Esophagus muscularis mucosa (tissue), 4 donors: ENCODE measurements around the gene CNTNAP1. TPM values are rescaled to one million over a fixed set of nuclear protein-coding genes. Genes with fewer than 3 reads are reported as not detected.

Experiments used
- DNase-seq: peaks from one replicate; pipeline ENCODE4 v3.0.0-alpha.2; 2017; ENCODE audit errors: extremely low spot score
- H3K27ac ChIP-seq, 4 donors: fragments of 200-600 bp; sonication (generic); replicated peaks in 1 of 4; 1 replicate in 3 of 4; 2 replicates in 1 of 4; pipeline ENCODE4 v1.5.1; 2016 to 2019; ENCODE audit warnings: mild to moderate bottlenecking in 1 of 4
- H3K27me3 ChIP-seq, 4 donors: fragments of 200-600 bp; sonication (generic); one replicate each; pipeline versions ENCODE4 v1.5.1 to v1.6.0; 2016 to 2019
- H3K36me3 ChIP-seq, 4 donors: fragments of 200-600 bp; sonication (generic); one replicate each; pipeline ENCODE4 v1.5.1; 2016 to 2019
- H3K4me1 ChIP-seq, 4 donors: fragments of 200-600 bp; sonication (generic); one replicate each; pipeline ENCODE4 v1.5.1; 2016 to 2019
- H3K4me3 ChIP-seq, 4 donors: fragments of 200-600 bp; sonication (generic); 1 replicate in 2 of 4; 2 replicates in 2 of 4; pipeline ENCODE4 v1.5.1; 2016 to 2019; ENCODE audit warnings: mild to moderate bottlenecking in 4 of 4, moderate library complexity in 1 of 4
- H3K9me3 ChIP-seq, 4 donors: fragments of 200-600 bp; sonication (generic); 1 replicate in 3 of 4; 2 replicates in 1 of 4; pipeline ENCODE4 v1.5.1; 2016 to 2019
- CTCF ChIP-seq, 3 experiments: fragments of 200-600 bp in 2 of 3; fragments of 450-650 bp in 1 of 3; sonication (generic) in 2 of 3; IDR thresholded peaks; one replicate each; pipeline ENCODE4 v1.5.1; 2017 to 2019; ENCODE audit warnings: antibody characterized with exemption in 3 of 3, mild to moderate bottlenecking in 2 of 3, moderate library complexity in 1 of 3
- EP300 ChIP-seq: sonication (generic); formaldehyde crosslinking; IDR thresholded peaks from one replicate; pipeline ENCODE4 v1.6.1; 2017; ENCODE audit warnings: antibody characterized with exemption
- POLR2A ChIP-seq: fragments of 450-650 bp; IDR thresholded peaks from one replicate; pipeline ENCODE4 v1.6.1; 2017; ENCODE audit warnings: antibody characterized with exemption, moderate library complexity, mild to moderate bottlenecking, low read depth
- POLR2AphosphoS5 ChIP-seq, 2 donors: sonication (generic); formaldehyde crosslinking; IDR thresholded peaks; one replicate each; pipeline ENCODE4 v1.6.1; 2017; ENCODE audit warnings: antibody characterized with exemption in 2 of 2
- WGBS: methylation state at CpG from one replicate; pipeline ENCODE4 v1.1.5; 2018; 5-methylcytosine and 5-hydroxymethylcytosine counted together
- intact Hi-C: fragments of 100-400 bp; cut with DNase I; formaldehyde crosslinking; loops from one replicate; pipeline ENCODE4 v1.15.1; 2023
- total RNA-seq, 4 donors: library from RNA; depleted of rRNA; stranded (reverse); fragments of >200 nt; gene quantifications; one replicate each; pipeline versions ENCODE4 v1.1.0 to v1.2.1, GENCODE V29; 2016

CNTNAP1 gene
- total RNA-seq, 4 donors from 2014 or later: 4.7 to 13.2 (median 6.2) TPM

- no peak for DNase-seq
- Histone ChIP-seq H3K27ac (peak overlapping the region; percentile 82 to 97 (median 92)), H3K4me3 (peak overlapping the region; percentile 62 to 89 (median 82)), H3K36me3 (peaks cover 0 to 11% (median 0%) of the 10 kb centered on the region in 4 donors), H3K4me1 (peaks cover 31 to 49% (median 42%) of the 10 kb centered on the region in 4 donors), H3K9me3 (no peaks in the 10 kb centered on the region), H3K27me3 (no peaks in the 10 kb centered on the region)
- intact Hi-C loops: no loop called here
- WGBS: 45% methylated on average over 10 of the region's 10 CpGs
- TF ChIP-seq CTCF (IDR thresholded peaks at IDR 0.05): peak in 1 of 3 experiments; percentile 25
- no peak for TF ChIP-seq POLR2A
Measured at GRCh38 chr17:42743595-42744282, 61.4 kb downstream of the CNTNAP1 start.

GRCh38 chr17:42744283-42744805 lies 62.0 kb downstream of the CNTNAP1 start:
- TF ChIP-seq POLR2AphosphoS5 (IDR thresholded peaks at IDR 0.05) (no peak), EP300 (no peak), CTCF (IDR thresholded peaks at IDR 0.05) (no peak), POLR2A (no peak)
- intact Hi-C loops: no loop called here
- peaks cover 37 to 55% (median 47%) of the 10 kb centered on the region in 4 donors for H3K4me1 ChIP-seq
- H3K36me3 ChIP-seq: peaks cover 0 to 11% (median 0%) of the 10 kb centered on the region in 4 donors
- peak; percentile 94 for DNase-seq
- 3% methylated on average over 28 of the region's 32 CpGs for WGBS
- peak overlapping the region; percentile 62 to 89 (median 82) for H3K4me3 ChIP-seq
- peak overlapping the region; percentile 82 to 97 (median 92) for H3K27ac ChIP-seq
- H3K27me3 ChIP-seq: no peaks in the 10 kb centered on the region
- H3K9me3 ChIP-seq: no peaks in the 10 kb centered on the region

- intact Hi-C loops: no loop called here
- peak; percentile 96 for DNase-seq
- peaks cover 39 to 60% (median 54%) of the 10 kb centered on the region in 4 donors for H3K4me1 ChIP-seq
- no peaks in the 10 kb centered on the region for H3K9me3 ChIP-seq
- H3K27me3 ChIP-seq: no peaks in the 10 kb centered on the region
- peak in 1 of 3 experiments; percentile 9 for TF ChIP-seq CTCF (IDR thresholded peaks at IDR 0.05)
- TF ChIP-seq EP300: no peak
- peak; percentile 55 for TF ChIP-seq POLR2A
- peak; percentile 94 for TF ChIP-seq POLR2AphosphoS5 (IDR thresholded peaks at IDR 0.05)
- WGBS: 9% methylated on average over 19 of the region's 50 CpGs
- H3K27ac ChIP-seq: peak within 1 kb of the TSS; percentile 82 to 97 (median 92)
- peaks cover 0 to 11% (median 0%) of the 10 kb centered on the region in 4 donors for H3K36me3 ChIP-seq
- H3K4me3 ChIP-seq: peak within 1 kb of the TSS; percentile 62 to 89 (median 82)
Measured at GRCh38 chr17:42744806-42745617, 62.7 kb downstream of the CNTNAP1 start, which contains the start of gene EZH1. Gene EZH1 (minus strand): TSS chr17:42745040. CDS start chr17:42728941, 16,099 bp downstream.

- H3K27ac ChIP-seq: peak overlapping the region; percentile 24 to 68 (median 54)
- no peaks in the 10 kb centered on the region for H3K27me3 ChIP-seq
- DNase-seq: no peak
- no peak overlapping the region for H3K4me3 ChIP-seq
- no peaks in the 10 kb centered on the region for H3K9me3 ChIP-seq
- H3K4me1 ChIP-seq: peaks cover 49 to 61% (median 55%) of the 10 kb centered on the region in 4 donors
- intact Hi-C loops: no loop called here
- TF ChIP-seq CTCF (IDR thresholded peaks at IDR 0.05) (no peak), EP300 (no peak), POLR2AphosphoS5 (IDR thresholded peaks at IDR 0.05) (peak in 1 of 2 donors; percentile 20), POLR2A (no peak)
- no peaks in the 10 kb centered on the region for H3K36me3 ChIP-seq
- WGBS: 72% methylated on average over 7 of the region's 7 CpGs
Measured at GRCh38 chr17:42748202-42748907, 66.0 kb downstream of the CNTNAP1 start.
